HG02642 (cell line): ENCODE results near the gene SEC22C.
"Not testable (repeated sequence)": the region's sequence is repeated elsewhere in the genome, so short reads cannot be mapped to it uniquely, and the experiment has no call there.

Experiments
- ATAC-seq: cut with Tn5 transposase; IDR thresholded peaks from one replicate; pipeline ENCODE4 v1.9.1; 2021; ENCODE audit warnings: mild to moderate bottlenecking; ENCODE audit not compliant: unreplicated experiment, poor library complexity

The SEC22C gene

DNA sequence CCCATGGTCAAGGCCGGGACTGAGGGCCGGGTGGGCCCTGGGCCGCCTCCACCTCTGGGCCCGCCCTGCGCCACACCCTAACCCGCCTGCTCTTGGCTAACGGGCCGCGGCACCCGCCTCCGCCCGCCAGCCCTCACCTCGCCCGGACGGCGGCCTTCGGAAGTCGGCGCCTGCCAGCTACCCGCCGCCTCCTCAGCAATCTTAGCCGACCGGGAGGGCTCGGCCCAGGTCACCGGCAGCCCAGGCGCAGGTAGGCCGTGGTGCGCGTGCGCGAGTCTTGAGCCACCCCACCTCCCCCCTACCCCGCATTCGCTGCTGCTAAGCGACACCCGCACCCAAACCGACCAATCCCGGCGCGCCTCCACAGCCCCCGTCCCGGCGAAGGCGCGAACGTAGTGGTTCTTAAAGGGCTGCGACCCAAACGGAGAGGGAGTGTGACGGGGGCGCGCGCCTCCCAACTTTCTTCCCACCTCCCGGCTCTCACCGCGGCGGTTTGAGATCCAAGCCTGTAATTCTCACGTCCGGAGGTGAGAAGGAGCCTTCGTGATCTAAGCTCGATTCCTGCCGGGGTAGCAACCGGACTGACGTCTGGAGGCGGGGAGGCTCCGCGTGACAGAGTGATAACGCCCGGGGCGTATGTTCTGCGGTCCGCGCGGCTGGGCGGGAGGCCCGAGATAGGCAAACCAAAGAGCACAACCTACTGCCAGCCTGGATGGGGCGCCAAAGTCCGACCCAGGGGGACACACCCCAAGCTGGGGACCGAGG, at the start of gene SEC22C:
SEC22C (minus strand) TSS at position 259 of the 765 bp plus-strand sequence. CDS start 12,921 bp downstream, outside the sequence.
- ATAC-seq = peak; percentile 95

DNA sequence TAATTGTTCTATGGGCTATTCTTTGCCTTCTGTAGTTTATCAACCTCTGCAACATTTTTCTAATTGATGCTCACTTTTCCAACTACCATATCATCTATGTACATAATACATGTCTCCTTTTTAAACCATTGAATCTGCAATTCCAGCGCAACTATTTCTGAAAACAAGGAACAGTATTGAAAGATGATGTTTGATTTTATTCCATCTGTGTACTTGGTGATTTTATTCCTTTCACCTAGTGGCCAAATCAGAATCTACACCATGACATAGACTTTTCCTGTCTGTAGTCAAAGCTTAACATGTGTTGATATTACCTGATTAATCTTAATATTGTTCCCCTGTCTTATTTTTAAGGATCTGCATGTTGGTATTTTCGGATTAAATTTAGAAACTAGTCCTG, 31.7 kb upstream of the SEC22C start:
- ATAC-seq = no peak

- peak; percentile 68 for ATAC-seq
These were observed 31.2 kb upstream of the SEC22C start for GRCh38 chr3:42612928-42613327.

- ATAC-seq = no peak
These were observed 30.4 kb upstream of the SEC22C start for GRCh38 chr3:42612217-42612616.

DNA sequence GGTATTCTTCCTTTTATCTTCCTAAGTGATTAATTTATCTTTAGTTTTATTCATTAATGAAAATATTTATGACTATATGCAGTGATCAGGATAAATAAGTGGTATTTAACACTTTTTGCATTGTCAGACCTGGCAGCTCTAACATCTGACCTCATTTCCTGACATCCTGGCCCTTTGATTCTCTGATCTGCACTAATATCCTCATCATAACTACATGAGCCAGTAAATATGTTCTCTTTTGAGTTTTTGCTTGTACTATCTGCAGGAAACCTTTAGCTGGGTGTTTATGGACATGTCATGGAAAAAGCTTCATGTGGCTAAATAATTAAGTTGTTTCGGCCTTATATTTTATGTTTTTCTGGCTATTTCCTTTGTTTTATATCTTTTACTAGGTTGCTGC, 29.2 kb upstream of the SEC22C start:
- no peak for ATAC-seq

DNA sequence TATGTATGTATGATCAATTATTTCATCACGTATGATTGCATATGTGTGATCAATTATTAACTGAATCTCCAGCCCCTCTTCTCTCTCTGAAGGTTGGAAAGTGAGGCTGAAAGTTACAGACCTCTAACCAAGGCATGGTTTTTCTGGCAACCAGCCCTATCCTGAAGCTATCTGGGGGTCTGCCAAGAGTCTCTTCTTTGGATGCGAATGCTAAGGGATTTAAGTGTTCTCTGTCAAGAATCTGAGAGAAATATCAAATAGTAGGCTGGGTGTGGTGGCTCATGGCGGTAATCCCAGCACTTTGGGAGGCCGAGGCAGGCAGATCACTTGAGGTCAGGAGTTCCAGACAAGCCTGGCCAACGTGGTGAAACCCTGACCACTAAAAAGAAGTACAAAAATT, 26.8 kb upstream of the SEC22C start:
- no peak for ATAC-seq

DNA sequence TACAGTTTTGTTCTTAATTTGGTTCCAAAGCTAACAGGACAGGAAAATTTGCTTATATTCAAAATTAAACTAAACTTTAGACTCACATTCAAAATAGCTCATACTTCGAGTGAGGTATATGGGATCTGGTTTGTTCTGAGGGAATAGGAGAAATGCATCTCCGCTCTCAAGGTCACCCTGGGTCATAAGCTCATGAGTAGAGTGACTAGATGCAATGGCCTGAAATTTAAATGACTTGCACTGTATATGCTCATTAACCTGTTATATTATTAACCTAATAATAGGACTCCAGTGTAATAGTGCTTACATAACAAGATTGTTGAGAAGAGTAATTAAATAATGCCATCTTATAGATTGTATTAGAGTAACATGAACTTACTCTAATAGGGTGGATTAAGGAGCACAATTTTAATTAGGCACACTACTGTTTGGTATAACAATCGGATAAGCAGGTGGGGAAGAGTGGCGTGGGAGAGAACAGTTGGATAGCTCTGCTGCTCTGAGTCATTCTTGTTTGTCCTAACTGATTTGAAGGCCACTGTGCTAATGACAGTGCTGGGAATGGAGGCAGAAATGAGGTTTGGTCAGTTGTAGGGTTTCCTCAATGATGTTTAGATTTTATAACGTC, 23.9 kb upstream of the SEC22C start:
- ATAC-seq = no peak

DNA sequence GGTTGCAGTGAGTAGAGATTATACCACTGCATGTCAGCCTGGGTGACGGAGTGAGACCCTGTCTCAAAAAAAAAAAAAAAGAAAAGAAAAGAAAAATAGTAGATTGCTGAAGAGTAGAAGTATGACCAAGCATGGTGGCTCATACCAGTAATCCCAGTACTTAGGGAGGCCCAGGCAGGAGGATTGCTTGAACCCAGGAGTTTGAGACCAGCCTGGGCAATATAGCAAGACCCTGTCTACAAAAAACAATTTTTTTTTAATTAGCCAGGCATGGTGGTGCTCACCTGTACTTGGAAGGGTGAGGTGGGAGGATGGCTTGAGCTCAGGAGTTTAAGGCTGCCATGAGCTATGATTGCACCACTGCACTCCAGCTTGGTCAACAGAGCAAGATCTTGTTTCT, 21.2 kb upstream of the SEC22C start:
- ATAC-seq = no peak

GRCh38 chr3:42601896-42602581, 20.3 kb upstream of the SEC22C start:
- ATAC-seq = no peak

- ATAC-seq = no peak
These were observed 19.4 kb upstream of the SEC22C start for GRCh38 chr3:42600958-42601675.

DNA sequence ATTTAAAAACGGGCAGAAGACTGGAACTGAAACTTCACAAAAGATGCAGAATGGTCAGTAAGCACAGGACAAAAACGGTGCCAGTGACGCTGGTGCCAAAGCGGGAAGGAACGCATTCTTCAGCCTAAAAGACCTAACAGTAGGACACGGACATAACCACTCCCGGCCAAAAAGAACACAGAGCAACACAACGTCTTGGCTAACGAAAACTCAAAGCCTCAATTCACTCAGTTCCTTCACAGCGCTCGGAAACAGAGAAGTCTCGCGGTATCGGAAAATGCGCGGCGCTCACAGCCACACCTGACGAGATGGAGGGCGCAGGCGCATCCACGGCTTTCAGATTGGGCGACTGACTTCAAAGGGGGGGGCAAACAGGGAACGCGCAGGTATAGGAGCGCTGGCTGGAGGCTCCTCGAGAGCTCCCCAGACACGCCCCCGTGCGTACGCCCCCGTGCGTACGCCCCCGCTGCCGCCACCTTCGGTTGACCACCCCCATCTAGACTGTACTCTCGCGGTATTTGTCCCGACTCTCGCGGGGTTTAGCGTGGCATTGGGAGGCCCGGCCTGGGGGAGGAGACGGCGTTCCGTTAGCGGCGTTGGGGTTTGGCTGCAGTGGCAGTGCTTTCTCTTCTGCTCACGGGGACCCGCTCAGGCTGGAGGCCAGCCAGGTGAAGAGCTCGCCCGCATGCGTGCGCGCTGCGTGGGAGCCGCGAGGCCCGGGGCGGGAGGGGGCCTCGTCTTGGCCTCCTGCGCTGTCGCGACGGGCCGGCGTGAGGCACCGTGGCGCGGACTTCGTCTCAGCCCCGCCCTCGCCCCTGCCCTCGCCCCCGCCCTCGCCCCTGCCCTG, 18.6 kb upstream of the SEC22C start, which contains the start of gene NKTR:
NKTR (plus strand) TSS at position 576 of the 847 bp plus-strand sequence. CDS start 321 bp downstream, outside the sequence.
- ATAC-seq = peak; percentile 91

- ATAC-seq = not testable (repeated sequence)
These were observed 15.3 kb upstream of the SEC22C start for GRCh38 chr3:42597098-42597497.

DNA sequence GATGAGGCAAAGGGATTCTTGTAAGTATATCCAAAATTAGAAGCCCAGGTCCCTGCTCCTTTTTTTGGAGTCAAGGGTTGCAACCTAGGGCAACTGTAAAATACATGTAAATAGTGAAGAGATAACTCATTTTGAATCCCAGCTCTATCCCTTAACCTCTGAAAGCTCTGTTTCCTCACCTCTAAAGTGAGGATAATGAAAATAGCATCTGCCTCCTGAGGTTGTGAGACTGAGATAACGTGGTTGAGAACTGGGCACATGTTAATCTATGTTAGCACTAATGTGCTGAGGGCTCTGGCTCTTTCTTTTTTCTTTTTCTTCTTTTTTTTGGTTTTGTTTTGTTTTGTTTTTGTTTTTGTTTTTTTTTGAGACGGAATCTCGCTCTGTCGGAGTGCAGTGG, 13.9 kb upstream of the SEC22C start:
- ATAC-seq = no peak

DNA sequence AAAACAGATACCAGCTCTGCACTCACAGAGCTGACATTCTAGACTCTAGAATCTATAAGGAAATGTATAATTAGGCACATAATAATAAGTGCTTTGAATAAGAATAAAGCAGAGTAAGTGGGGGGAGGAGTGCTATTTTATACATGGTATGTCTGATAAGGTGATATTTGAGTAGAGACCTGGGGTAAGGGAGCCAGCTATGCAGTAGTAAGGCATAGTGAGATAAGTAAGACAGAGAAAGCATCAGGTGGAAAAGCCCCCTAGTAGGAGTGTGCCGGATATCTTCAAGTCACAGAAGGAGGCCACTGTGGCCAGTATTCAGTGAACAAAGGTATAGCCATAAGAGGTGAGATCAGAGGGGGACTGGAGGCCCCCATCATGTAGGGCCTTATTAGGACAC, 11.9 kb upstream of the SEC22C start:
- no peak for ATAC-seq

- ATAC-seq = no peak
These were observed 10.0 kb upstream of the SEC22C start for GRCh38 chr3:42591811-42592210.

- ATAC-seq = no peak
These were observed 9.4 kb upstream of the SEC22C start for GRCh38 chr3:42590989-42591756.

DNA sequence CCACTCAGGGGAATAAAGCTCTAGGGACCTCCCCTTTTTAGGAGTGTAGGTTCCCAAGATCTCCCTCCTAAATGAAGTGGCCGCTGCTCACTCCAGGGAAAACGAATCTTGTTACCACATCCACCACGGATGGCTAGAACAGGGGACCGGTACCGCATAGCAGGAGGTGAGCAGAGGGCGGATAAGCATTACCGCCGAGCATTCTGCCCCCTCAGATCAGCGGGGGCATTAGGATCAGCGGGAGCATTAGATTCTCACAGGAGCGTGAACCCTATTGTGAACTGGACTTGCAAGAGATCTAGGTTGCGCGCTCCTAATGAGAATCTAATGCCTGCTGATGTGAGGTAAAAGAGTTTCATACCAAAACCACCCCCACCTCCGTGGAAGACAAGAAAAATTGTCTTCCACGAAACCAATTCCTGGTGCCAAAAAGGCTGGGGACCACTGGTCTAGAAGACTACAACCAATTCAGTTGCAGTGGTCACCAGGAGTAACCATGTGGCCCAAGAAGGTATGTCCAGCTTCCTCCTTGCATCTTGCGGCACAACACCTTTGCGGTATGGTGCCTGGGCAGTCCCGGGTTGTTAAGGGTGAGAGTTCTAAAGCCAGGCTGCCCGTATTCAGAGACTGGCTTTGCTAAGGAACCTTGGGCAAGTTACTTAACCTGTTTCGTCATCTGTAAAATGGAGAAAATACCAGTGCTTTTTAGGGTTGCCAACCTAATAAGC, 7.8 kb upstream of the SEC22C start:
- ATAC-seq = no peak

GRCh38 chr3:42588625-42589024, 6.9 kb upstream of the SEC22C start:
- no peak for ATAC-seq
